IMR-90 (cell line): Measurements from ENCODE around the gene CCSER1. TPM values are rescaled to one million over a fixed set of nuclear protein-coding genes. Genes with fewer than 3 reads are reported as not detected.

Experiments used
- ATAC-seq: fragments of 200-7000 bp; cut with Tn5 transposase; 2 replicates; pipeline ENCODE4 v1.9.1; 2020; ENCODE audit warnings: low read depth, mild to moderate bottlenecking, moderate library complexity
- BruUV-seq: library from RNA; stranded (reverse); fragments of 400-500 nt; replicated peaks from 2 replicates; lab custom pipeline; 2021; lab: Mats Ljungman, UMichigan
- CTCF ChIA-PET: fragments of 300-600 bp; formaldehyde crosslinking; extraction: SDS; loops from one replicate; lab custom pipeline; 2021; ENCODE audit warnings: antibody characterized with exemption; lab: Yijun Ruan, JAX
- POLR2A ChIA-PET: fragments of 300-600 bp; sonication (Branson Sonifier 250); formaldehyde crosslinking; loops from one replicate; lab custom pipeline; 2022; ENCODE audit warnings: antibody characterized with exemption; ENCODE audit not compliant: unreplicated experiment; lab: Charles Lee
- DNase-seq: peaks from one replicate; pipeline ENCODE4 v3.0.0; 2013
- H2AFZ ChIP-seq: replicated peaks from 2 replicates; pipeline ENCODE3; 2013; ENCODE audit warnings: low read length, mild to moderate bottlenecking; ENCODE audit not compliant: poor library complexity
- H2AK5ac ChIP-seq: 2 replicates; pipeline ENCODE4 v1.6.1; 2013; ENCODE audit warnings: low read depth, low read length, inconsistent platforms
- H2AK9ac ChIP-seq: replicated peaks from 2 replicates; pipeline ENCODE3; 2013; ENCODE audit warnings: mild to moderate bottlenecking, low read depth, low read length, moderate library complexity; ENCODE audit not compliant: poor library complexity
- H2BK120ac ChIP-seq: 2 replicates; pipeline ENCODE4 v1.6.1; 2013; ENCODE audit warnings: low read depth, low read length, inconsistent platforms
- H2BK15ac ChIP-seq: 3 replicates; pipeline ENCODE4 v1.6.1; 2013; ENCODE audit warnings: low read depth, low read length, inconsistent platforms
- H2BK20ac ChIP-seq: 2 replicates; pipeline ENCODE4 v1.6.1; 2013; ENCODE audit warnings: low read depth, mild to moderate bottlenecking, inconsistent platforms, low read length, moderate library complexity
- H2BK5ac ChIP-seq: 2 replicates; pipeline ENCODE4 v1.6.1; 2013; ENCODE audit warnings: mild to moderate bottlenecking, low read depth, low read length, inconsistent platforms; ENCODE audit not compliant: poor library complexity, severe bottlenecking
- H3K14ac ChIP-seq: replicated peaks from 2 replicates; pipeline ENCODE4 v1.6.1; 2013; ENCODE audit warnings: low read depth, low read length, inconsistent platforms
- H3K18ac ChIP-seq: 2 replicates; pipeline ENCODE4 v1.6.1; 2013; ENCODE audit warnings: low read depth, low read length, control low read depth
- H3K23ac ChIP-seq: 2 replicates; pipeline ENCODE4 v1.6.1; 2013; ENCODE audit warnings: low read depth, low read length, inconsistent platforms
- H3K27ac ChIP-seq: 2 replicates; pipeline ENCODE4 v1.5.1; 2013; ENCODE audit warnings: mild to moderate bottlenecking, control low read depth, low read length; ENCODE audit not compliant: insufficient read depth
- H3K27me3 ChIP-seq: 2 replicates; pipeline ENCODE4 v1.6.1; 2013; ENCODE audit warnings: low read length; ENCODE audit not compliant: control insufficient read depth, insufficient read depth
- H3K36me3 ChIP-seq: 2 replicates; pipeline ENCODE4 v1.6.1; 2013; ENCODE audit warnings: low read length, mixed read lengths; ENCODE audit not compliant: control insufficient read depth, insufficient read depth
- H3K4ac ChIP-seq: 2 replicates; pipeline ENCODE4 v1.6.1; 2013; ENCODE audit warnings: low read depth, low read length, inconsistent platforms
- H3K4me1 ChIP-seq: 2 replicates; pipeline ENCODE4 v1.6.1; 2013; ENCODE audit warnings: low read length, mixed read lengths; ENCODE audit not compliant: control insufficient read depth, insufficient read depth
- H3K4me2 ChIP-seq: 2 replicates; pipeline ENCODE4 v1.6.1; 2013; ENCODE audit warnings: low read depth, mild to moderate bottlenecking, control low read depth, low read length, moderate library complexity
- H3K4me3 ChIP-seq: 2 replicates; pipeline ENCODE4 v1.5.1; 2013; ENCODE audit warnings: low read depth, mild to moderate bottlenecking, control low read depth, low read length, moderate library complexity; ENCODE audit not compliant: insufficient read depth
- H3K56ac ChIP-seq: 2 replicates; pipeline ENCODE4 v1.6.1; 2013; ENCODE audit warnings: low read length, inconsistent platforms; ENCODE audit not compliant: insufficient read depth; ENCODE audit errors: extremely low read depth
- H3K79me1 ChIP-seq, 2 experiments: 2 replicates each; pipeline ENCODE4 v1.6.1; 2013; ENCODE audit warnings: low read length in 2 of 2, inconsistent platforms in 1 of 2, low read depth in 1 of 2
- H3K9ac ChIP-seq: 2 replicates; pipeline ENCODE4 v1.6.1; 2013; ENCODE audit warnings: low read depth, low read length, control low read depth
- H3K9me1 ChIP-seq: 2 replicates; pipeline ENCODE4 v1.6.1; 2013; ENCODE audit warnings: low read length, inconsistent platforms; ENCODE audit not compliant: insufficient read depth
- H3K9me3 ChIP-seq: 2 replicates; pipeline ENCODE4 v1.6.1; 2013; ENCODE audit warnings: low read length; ENCODE audit not compliant: control insufficient read depth, insufficient read depth
- H4K20me1 ChIP-seq: 2 replicates; pipeline ENCODE4 v1.6.1; 2013; ENCODE audit warnings: low read length, inconsistent platforms; ENCODE audit not compliant: insufficient read depth
- H4K5ac ChIP-seq: 2 replicates; pipeline ENCODE4 v1.6.1; 2013; ENCODE audit warnings: mild to moderate bottlenecking, low read depth, low read length, control low read depth
- H4K8ac ChIP-seq, 2 experiments: 2 replicates each; pipeline ENCODE4 v1.6.1; 2013; ENCODE audit warnings: low read depth in 2 of 2, low read length in 2 of 2, control low read depth in 1 of 2, inconsistent platforms in 1 of 2
- H4K91ac ChIP-seq: 2 replicates; pipeline ENCODE4 v1.6.1; 2013; ENCODE audit warnings: low read depth, low read length, inconsistent platforms; ENCODE audit not compliant: insufficient read depth
- FOS ChIP-seq: fragments of 150-350 bp; IDR thresholded peaks from 2 replicates; pipeline ENCODE4 v1.6.1; 2016; ENCODE audit warnings: low read depth, low read length
- RFX5 ChIP-seq: IDR thresholded peaks from 2 replicates; pipeline ENCODE4 v1.8.0; 2012; ENCODE audit warnings: low read depth, mild to moderate bottlenecking, low read length, moderate library complexity
- WGBS, 2 experiments: methylation state at CpG; one replicate each; pipeline versions ENCODE4 v1.1.5 to v1.1.7; 2013; ENCODE audit warnings: missing lambda C conversion rate in 2 of 2; ENCODE audit not compliant: insufficient read length in 1 of 2; ENCODE audit errors: extremely low coverage in 2 of 2; 5-methylcytosine and 5-hydroxymethylcytosine counted together
- dilution Hi-C: fragments of 300-500 bp; cut with HindIII; formaldehyde crosslinking; loops from one replicate; pipeline ENCODE4 v1.14.3; 2018; ENCODE audit warnings: low sequenced_read_pairs; ENCODE audit not compliant: unreplicated experiment
- in situ Hi-C: fragments of 300-500 bp; cut with MboI; formaldehyde crosslinking; loops from 3 replicates; pipeline ENCODE4 v1.14.3; 2019; ENCODE audit warnings: low sequenced_read_pairs, inconsistent platforms, mixed read lengths
- intact Hi-C: fragments of 100-400 bp; cut with micrococcal nuclease; formaldehyde crosslinking; loops from 2 replicates; pipeline ENCODE4 v1.10.0; 2022
- polyA plus RNA-seq, 3 experiments: library from polyadenylated mRNA; depleted of rRNA; stranded (reverse); fragments of >200 nt; gene quantifications; 2 replicates each; pipeline ENCODE4 v1.2.3, GENCODE V29; 2012; ENCODE audit warnings: low replicate concordance in 1 of 3
- total RNA-seq: library from RNA; depleted of rRNA; stranded (reverse); fragments of >200 nt; gene quantifications from 2 replicates; pipeline ENCODE4 v1.2.3, GENCODE V29; 2012

Gene CCSER1
- total and polyA plus RNA-seq, 2 of the 4 experiments (the other 2 are of a cell fraction) = not detected

DNA sequence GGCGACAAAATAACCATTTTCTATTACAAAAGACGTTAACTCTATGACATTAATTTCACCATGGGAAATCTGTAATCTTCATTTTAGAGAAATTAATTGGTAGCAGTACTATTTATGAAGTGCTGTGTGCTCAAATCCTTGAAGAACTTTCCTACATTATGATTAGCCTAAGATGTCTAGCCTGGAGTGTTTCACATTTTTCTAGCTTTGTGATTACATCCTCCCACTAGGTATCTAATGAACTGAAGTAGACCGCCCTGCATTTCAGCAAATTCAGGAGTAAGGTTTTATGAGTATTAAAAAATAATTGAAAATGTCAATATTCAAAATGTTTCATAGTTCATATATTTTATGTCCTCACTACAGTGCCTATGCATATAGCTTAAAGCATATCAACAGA, 713.1 kb downstream of the CCSER1 start:
- no peak overlapping the region for H2AFZ ChIP-seq
- H4K20me1 ChIP-seq = no peaks in the 10 kb centered on the region
- H4K8ac ChIP-seq = no peak overlapping the region
- H2AK5ac ChIP-seq = no peak overlapping the region
- no TSS peak for BruUV-seq
- dilution Hi-C loops (no loop called here), in situ Hi-C loops (no loop called here), intact Hi-C loops (no loop called here)
- no peak overlapping the region for H2AK9ac ChIP-seq
- no peaks in the 10 kb centered on the region for H3K36me3 ChIP-seq
- no peak overlapping the region for H4K91ac ChIP-seq
- no peaks in the 10 kb centered on the region; the same call in 1 of the 2 replicates for H3K9me3 ChIP-seq
- no peak overlapping the region for H3K4ac ChIP-seq
- H2BK5ac ChIP-seq = no peak overlapping the region
- H3K23ac ChIP-seq = no peak overlapping the region
- H3K14ac ChIP-seq = no peak overlapping the region
- no peak overlapping the region for H3K4me2 ChIP-seq
- no peak overlapping the region for H4K5ac ChIP-seq
- TF ChIP-seq FOS (no peak), RFX5 (no peak)
- no CpG with 5 or more reads among the region's 3 CpGs for WGBS, 2 experiments
- H3K9me1 ChIP-seq = no peaks in the 10 kb centered on the region
- ChIA-PET POLR2A (no interaction called here), CTCF (no interaction called here)
- H3K18ac ChIP-seq = no peak overlapping the region
- DNase-seq (no peak), ATAC-seq (no peak)
- no peak overlapping the region for H3K27ac ChIP-seq
- H3K9ac ChIP-seq = no peak overlapping the region
- no peak overlapping the region for H3K56ac ChIP-seq
- no peaks in the 10 kb centered on the region for H3K79me1 ChIP-seq
- H2BK15ac ChIP-seq = no peak overlapping the region
- H3K4me1 ChIP-seq = no peaks in the 10 kb centered on the region
- no peaks in the 10 kb centered on the region for H3K27me3 ChIP-seq
- no peak overlapping the region for H2BK20ac ChIP-seq
- no peak overlapping the region for H2BK120ac ChIP-seq
- no peak overlapping the region for H3K4me3 ChIP-seq
